Lung (tissue), 12 donors: ENCODE results near the gene DAG1. TPM values are rescaled to one million over a fixed set of nuclear protein-coding genes. Genes with fewer than 3 reads are reported as not detected.
A peak's percentile ranks its signal among the peaks of the same experiment; 100 is the strongest.

ENCODE experiments used
- ATAC-seq: fragments of 200-7000 bp; cut with Tn5 transposase; one replicate; pipeline ENCODE4 v1.9.1; 2020; ENCODE audit warnings: moderate number of reproducible peaks; ENCODE audit not compliant: insufficient read depth, low FRiP score
- DNase-seq, 3 donors: peaks; one replicate each; pipeline ENCODE4 v3.0.0-alpha.2; 2013 to 2017
- H3K27ac ChIP-seq, 2 donors: one replicate each; pipeline ENCODE4 v1.5.1; 2013; ENCODE audit warnings: mild to moderate bottlenecking in 2 of 2, moderate library complexity in 2 of 2, control low read depth in 1 of 2, inconsistent platforms in 1 of 2, low read depth in 1 of 2, low read length in 1 of 2
- H3K27me3 ChIP-seq, 3 donors: one replicate each; pipeline ENCODE4 v1.5.1; 2013; ENCODE audit warnings: low read length in 2 of 3; ENCODE audit not compliant: control insufficient read depth in 3 of 3, insufficient read depth in 3 of 3
- H3K36me3 ChIP-seq, 4 donors: one replicate each; pipeline ENCODE4 v1.5.1; 2013; ENCODE audit warnings: low read length in 4 of 4, mild to moderate bottlenecking in 1 of 4, moderate library complexity in 1 of 4; ENCODE audit not compliant: control insufficient read depth in 4 of 4, insufficient read depth in 4 of 4
- H3K4me1 ChIP-seq, 5 donors: one replicate each; pipeline ENCODE4 v1.5.1; 2013; ENCODE audit warnings: low read length in 5 of 5, mild to moderate bottlenecking in 2 of 5, moderate library complexity in 1 of 5; ENCODE audit not compliant: control insufficient read depth in 5 of 5, insufficient read depth in 5 of 5
- H3K4me3 ChIP-seq: one replicate; pipeline ENCODE4 v1.5.1; 2013; ENCODE audit warnings: mild to moderate bottlenecking, control low read depth, moderate library complexity
- H3K9ac ChIP-seq, 2 donors: one replicate each; pipeline ENCODE4 v1.5.1; 2013; ENCODE audit warnings: low read length in 2 of 2, control low read depth in 1 of 2; ENCODE audit not compliant: insufficient read depth in 1 of 2
- H3K9me3 ChIP-seq, 4 donors: one replicate each; pipeline ENCODE4 v1.5.1; 2013; ENCODE audit warnings: low read length in 3 of 4, mild to moderate bottlenecking in 1 of 4, moderate library complexity in 1 of 4; ENCODE audit not compliant: control insufficient read depth in 4 of 4, insufficient read depth in 3 of 4
- WGBS, 2 donors: extraction: QIAGEN DNeasy Blood & Tissue Kit; methylation state at CpG; one replicate each; pipeline ENCODE4 v1.1.7; 2013; 5-methylcytosine and 5-hydroxymethylcytosine counted together
- polyA plus RNA-seq, 2 donors: library from polyadenylated mRNA; stranded (reverse); fragments of 200-250 nt; gene quantifications; one replicate each; pipeline ENCODE4 v1.2.1, GENCODE V29; 2013
- total RNA-seq, 2 donors: library from RNA; depleted of rRNA in 1 of 2; stranded (reverse); fragments of >200 nt in 1 of 2; gene quantifications; one replicate each; pipeline ENCODE4 v1.2.1, GENCODE V29; 2014 to 2021
- TF ChIP-seq, protein P1 (sequence below): IDR thresholded peaks from 2 replicates; pipeline ENCODE4 v1.5.1; 2012; ENCODE audit warnings: mild to moderate bottlenecking; ENCODE audit errors: control extremely low read depth, extremely low read depth
- donor health status: control.
- donor health status: control.
- donor health status: Bipolar disorder and iron deficiency.
- donor health status: healthy.
- donor health status: DM: yes; HTN: yes; CAD: no.

The DAG1 gene
- total and polyA plus RNA-seq, 4 donors, result 18.2 to 100 (median 38.0) TPM

DNA sequence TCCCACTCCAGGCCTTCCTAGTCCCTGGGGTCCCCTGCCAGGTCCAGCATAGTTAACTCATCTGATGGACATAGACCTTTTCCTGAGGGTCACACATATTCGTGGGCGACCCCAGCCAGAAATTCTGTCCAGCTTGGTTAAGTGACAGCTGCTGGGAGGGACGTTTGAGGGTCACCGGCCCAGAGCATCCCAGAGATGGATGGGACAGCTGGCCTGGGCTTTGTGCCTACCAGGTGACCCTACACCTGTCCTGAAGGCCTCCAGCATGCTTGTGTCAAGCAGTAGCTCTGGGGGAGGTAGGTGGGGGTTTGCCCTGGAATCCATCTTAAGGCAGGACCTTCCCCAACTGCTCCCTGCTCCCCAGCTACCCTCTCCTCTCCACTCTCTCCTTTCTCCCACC, 9.1 kb upstream of the DAG1 start:
- Histone ChIP-seq H3K27ac (peak overlapping the region in 1 of 2 donors; percentile 68), H3K4me1 (peaks cover 0 to 17% (median 16%) of the 10 kb centered on the region in 5 donors), H3K27me3 (no peaks in the 10 kb centered on the region), H3K4me3 (no peak overlapping the region), H3K9ac (no peak overlapping the region), H3K36me3 (no peaks in the 10 kb centered on the region), H3K9me3 (no peaks in the 10 kb centered on the region)
- ATAC-seq (no peak), DNase-seq (no peak)
- TF ChIP-seq, protein P1, sequence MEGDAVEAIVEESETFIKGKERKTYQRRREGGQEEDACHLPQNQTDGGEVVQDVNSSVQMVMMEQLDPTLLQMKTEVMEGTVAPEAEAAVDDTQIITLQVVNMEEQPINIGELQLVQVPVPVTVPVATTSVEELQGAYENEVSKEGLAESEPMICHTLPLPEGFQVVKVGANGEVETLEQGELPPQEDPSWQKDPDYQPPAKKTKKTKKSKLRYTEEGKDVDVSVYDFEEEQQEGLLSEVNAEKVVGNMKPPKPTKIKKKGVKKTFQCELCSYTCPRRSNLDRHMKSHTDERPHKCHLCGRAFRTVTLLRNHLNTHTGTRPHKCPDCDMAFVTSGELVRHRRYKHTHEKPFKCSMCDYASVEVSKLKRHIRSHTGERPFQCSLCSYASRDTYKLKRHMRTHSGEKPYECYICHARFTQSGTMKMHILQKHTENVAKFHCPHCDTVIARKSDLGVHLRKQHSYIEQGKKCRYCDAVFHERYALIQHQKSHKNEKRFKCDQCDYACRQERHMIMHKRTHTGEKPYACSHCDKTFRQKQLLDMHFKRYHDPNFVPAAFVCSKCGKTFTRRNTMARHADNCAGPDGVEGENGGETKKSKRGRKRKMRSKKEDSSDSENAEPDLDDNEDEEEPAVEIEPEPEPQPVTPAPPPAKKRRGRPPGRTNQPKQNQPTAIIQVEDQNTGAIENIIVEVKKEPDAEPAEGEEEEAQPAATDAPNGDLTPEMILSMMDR, result no peak
- WGBS, 2 donors, result 89 to 90% methylated on average over 4 of the region's 4 CpGs

DNA sequence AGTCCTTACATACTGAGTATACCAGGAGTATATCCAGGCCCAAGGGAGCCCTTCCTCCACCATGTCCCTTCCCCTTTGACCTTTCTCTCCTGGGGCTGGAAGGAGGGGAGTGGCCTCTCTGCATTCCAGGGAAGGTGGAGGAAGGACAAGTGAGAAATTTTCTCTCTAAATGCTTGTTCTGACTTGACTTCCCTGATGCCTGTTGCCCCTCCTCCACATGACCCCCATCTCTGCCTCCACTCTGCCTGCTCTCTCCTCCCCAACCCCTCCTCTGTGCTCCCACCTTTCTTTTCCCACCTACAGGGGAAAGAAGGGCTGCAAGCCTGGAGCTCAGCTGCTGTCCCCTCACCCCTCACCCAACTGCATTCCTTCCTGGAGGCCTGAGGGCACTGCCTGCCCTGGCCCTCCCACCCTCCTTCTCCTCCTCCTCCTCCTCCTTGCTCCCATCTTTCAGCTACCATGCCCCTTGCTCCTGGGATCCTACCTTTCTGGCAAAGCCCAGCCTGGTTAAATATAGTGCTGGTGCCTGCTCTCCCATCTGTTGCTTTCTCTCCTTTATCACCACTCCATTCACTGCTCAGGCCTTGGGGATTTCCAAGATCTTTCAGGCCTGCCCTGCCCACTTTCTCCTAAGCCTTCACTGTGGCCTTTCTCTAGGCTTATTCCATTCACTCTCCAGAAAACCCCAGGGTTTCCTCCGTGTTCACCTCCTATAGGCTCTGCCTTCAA, 8.5 kb upstream of the DAG1 start:
- no peaks in the 10 kb centered on the region for H3K36me3 ChIP-seq
- peak; percentile 45 to 68 (median 54) for DNase-seq
- no peaks in the 10 kb centered on the region for H3K27me3 ChIP-seq
- TF ChIP-seq, protein P1, result no peak
- ATAC-seq, result peak; percentile 10
- H3K27ac ChIP-seq, result peak overlapping the region in 1 of 2 donors; percentile 68
- H3K4me3 ChIP-seq, result no peak overlapping the region
- 42 to 65% methylated on average over 1 of the region's 1 CpG for WGBS, 2 donors
- peaks cover 0 to 17% (median 16%) of the 10 kb centered on the region in 5 donors for H3K4me1 ChIP-seq
- no peaks in the 10 kb centered on the region for H3K9me3 ChIP-seq
- no peak overlapping the region for H3K9ac ChIP-seq

DNA sequence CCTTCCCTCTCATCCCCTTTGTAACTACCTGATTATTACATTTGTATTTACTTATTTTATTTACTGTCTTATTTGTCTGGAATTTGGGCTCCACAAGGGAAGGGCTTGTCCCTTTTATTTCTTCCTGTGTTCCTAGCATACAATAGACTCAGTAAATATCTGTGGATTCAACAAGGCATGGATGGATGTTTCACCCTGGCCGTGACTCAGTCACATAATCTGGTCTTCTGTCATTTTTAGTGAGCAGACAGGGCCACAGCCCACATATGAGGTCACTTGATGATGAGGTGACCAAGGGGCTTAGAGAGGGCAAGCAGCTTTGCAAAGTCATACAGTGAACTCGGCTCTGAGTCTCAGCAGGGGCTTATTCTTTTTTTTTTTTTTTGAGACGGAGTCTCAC, 7.8 kb upstream of the DAG1 start:
- WGBS, 2 donors, result 69 to 70% methylated on average over 2 to 3 of the region's 3 CpGs

More for the DNA sequence above, 7.8 kb upstream of the DAG1 start:
- no peak for DNase-seq
- no peak overlapping the region for H3K9ac ChIP-seq
- no peaks in the 10 kb centered on the region for H3K27me3 ChIP-seq
- no peaks in the 10 kb centered on the region for H3K9me3 ChIP-seq
- no peak for ATAC-seq
- H3K4me3 ChIP-seq, result no peak overlapping the region
- TF ChIP-seq, protein P1, result no peak
- no peaks in the 10 kb centered on the region for H3K36me3 ChIP-seq
- H3K4me1 ChIP-seq, result peaks cover 0 to 17% (median 16%) of the 10 kb centered on the region in 5 donors
- H3K27ac ChIP-seq, result peak overlapping the region in 1 of 2 donors; percentile 68
